Mesothelial cell of epicardium (in vitro differentiated cells): ENCODE measurements around the gene MVB12B. TPM values are rescaled to one million over a fixed set of nuclear protein-coding genes. Genes with fewer than 3 reads are reported as not detected.
"Not testable (repeated sequence)": the region's sequence is repeated elsewhere in the genome, so short reads cannot be mapped to it uniquely, and the experiment has no call there.

Experiments used
- DNase-seq, 2 experiments: peaks; one replicate each; pipeline ENCODE4 v3.0.0; 2021; ENCODE audit warnings: low spot score in 2 of 2; ENCODE audit not compliant: unreplicated experiment in 2 of 2
- H3K27ac Mint-ChIP-seq: 2 replicates; pipeline ENCODE4 v1.8.0; 2021; ENCODE audit warnings: mixed read lengths
- H3K27me3 Mint-ChIP-seq: 2 replicates; pipeline ENCODE4 v1.8.0; 2021; ENCODE audit warnings: low read depth, mixed read lengths
- H3K36me3 Mint-ChIP-seq: 2 replicates; pipeline ENCODE4 v1.8.0; 2021; ENCODE audit warnings: mixed read lengths
- H3K4me1 Mint-ChIP-seq: 2 replicates; pipeline ENCODE4 v1.8.0; 2021; ENCODE audit warnings: mixed read lengths
- H3K4me3 Mint-ChIP-seq: 2 replicates; pipeline ENCODE4 v1.8.0; 2021; ENCODE audit warnings: mild to moderate bottlenecking, moderate library complexity, mixed read lengths
- H3K9me3 Mint-ChIP-seq: 2 replicates; pipeline ENCODE4 v1.8.0; 2021; ENCODE audit warnings: mixed read lengths
- total RNA-seq: library from RNA; stranded (reverse); gene quantifications from 3 replicates; pipeline ENCODE4 v1.2.1, GENCODE V29; 2021
- TF ChIP-seq, protein P1 (sequence below): fragments of 200-600 bp; sonication (generic); IDR thresholded peaks from one replicate; pipeline ENCODE4 v1.5.0; 2021; ENCODE audit warnings: antibody characterized with exemption; ENCODE audit not compliant: unreplicated experiment

MVB12B gene
- total RNA-seq, 1 donor from 2014 or later: 43.7 TPM

DNA sequence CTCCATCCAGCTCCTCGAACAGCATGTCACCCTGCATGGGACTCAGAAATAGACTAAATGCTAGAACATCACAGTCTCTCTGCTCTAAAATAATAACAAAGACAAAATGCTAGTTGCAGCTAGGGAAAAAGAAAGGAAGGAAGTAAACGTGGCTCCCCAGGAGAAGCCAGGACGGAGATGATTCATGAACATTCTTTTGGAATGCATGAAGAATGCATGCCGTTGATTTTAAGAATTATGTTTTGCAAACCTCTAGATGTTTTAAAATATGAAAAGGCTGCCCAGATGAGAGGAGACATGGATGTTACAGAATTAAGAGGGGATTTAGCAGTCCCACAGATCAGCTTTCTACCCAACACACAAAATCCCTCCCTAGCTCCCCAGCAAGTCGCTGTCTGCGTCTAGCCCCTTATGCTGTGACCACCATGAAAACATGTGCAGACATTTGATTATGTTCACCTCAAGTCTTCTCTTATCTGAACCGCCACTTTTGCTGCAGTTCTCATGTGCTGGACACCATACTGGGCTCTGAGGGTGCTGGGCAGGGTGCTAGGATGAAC, 147.7 kb downstream of the MVB12B start:
- peaks cover 7% of the 10 kb centered on the region for H3K9me3 Mint-ChIP-seq
- H3K27ac Mint-ChIP-seq: peak overlapping the region; percentile 4
- H3K4me1 Mint-ChIP-seq: peaks cover 39% of the 10 kb centered on the region
- no peak overlapping the region for H3K4me3 Mint-ChIP-seq
- peaks cover 13% of the 10 kb centered on the region for H3K36me3 Mint-ChIP-seq
- no peaks in the 10 kb centered on the region for H3K27me3 Mint-ChIP-seq
- no peak for DNase-seq
- TF ChIP-seq, protein P1, sequence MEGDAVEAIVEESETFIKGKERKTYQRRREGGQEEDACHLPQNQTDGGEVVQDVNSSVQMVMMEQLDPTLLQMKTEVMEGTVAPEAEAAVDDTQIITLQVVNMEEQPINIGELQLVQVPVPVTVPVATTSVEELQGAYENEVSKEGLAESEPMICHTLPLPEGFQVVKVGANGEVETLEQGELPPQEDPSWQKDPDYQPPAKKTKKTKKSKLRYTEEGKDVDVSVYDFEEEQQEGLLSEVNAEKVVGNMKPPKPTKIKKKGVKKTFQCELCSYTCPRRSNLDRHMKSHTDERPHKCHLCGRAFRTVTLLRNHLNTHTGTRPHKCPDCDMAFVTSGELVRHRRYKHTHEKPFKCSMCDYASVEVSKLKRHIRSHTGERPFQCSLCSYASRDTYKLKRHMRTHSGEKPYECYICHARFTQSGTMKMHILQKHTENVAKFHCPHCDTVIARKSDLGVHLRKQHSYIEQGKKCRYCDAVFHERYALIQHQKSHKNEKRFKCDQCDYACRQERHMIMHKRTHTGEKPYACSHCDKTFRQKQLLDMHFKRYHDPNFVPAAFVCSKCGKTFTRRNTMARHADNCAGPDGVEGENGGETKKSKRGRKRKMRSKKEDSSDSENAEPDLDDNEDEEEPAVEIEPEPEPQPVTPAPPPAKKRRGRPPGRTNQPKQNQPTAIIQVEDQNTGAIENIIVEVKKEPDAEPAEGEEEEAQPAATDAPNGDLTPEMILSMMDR: no peak

DNA sequence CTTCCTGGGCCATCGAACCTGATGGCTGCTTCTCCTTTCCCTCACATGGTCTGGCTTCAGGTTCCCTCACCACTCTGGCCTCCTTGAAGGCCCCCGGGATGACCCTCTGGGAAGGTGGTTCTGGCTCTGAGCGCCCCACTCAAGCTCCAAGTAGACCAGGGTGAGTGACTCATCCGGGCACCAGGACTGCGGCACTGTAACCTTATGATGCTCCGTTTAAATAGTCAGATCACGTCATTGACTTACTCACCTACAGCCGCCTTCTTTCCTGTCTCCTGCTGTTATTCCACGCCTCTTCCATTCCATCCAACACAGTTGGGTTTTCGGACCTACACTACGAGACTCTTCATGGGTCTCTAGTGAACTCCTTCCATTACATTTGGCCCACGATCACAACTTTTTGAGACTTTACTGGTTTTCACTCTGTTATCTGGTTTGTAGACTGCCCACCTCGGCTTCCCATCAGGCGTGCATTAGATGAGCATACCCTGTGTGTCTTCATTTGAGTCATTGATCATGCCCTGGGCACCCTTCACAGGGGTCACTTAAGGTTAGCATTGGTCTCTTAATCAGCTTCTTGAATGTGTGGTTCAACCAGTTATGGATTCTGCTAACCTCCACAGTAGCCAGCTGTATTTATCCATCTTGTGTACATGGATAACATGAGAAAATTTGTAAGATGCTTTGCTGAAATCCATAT, 148.3 kb downstream of the MVB12B start:
- H3K9me3 Mint-ChIP-seq: peaks cover 7% of the 10 kb centered on the region
- H3K27ac Mint-ChIP-seq: peak overlapping the region; percentile 4
- H3K4me1 Mint-ChIP-seq: peaks cover 39% of the 10 kb centered on the region
- no peak overlapping the region for H3K4me3 Mint-ChIP-seq
- TF ChIP-seq, protein P1: no peak
- no peak for DNase-seq
- peaks cover 18% of the 10 kb centered on the region for H3K36me3 Mint-ChIP-seq
- no peaks in the 10 kb centered on the region for H3K27me3 Mint-ChIP-seq

DNA sequence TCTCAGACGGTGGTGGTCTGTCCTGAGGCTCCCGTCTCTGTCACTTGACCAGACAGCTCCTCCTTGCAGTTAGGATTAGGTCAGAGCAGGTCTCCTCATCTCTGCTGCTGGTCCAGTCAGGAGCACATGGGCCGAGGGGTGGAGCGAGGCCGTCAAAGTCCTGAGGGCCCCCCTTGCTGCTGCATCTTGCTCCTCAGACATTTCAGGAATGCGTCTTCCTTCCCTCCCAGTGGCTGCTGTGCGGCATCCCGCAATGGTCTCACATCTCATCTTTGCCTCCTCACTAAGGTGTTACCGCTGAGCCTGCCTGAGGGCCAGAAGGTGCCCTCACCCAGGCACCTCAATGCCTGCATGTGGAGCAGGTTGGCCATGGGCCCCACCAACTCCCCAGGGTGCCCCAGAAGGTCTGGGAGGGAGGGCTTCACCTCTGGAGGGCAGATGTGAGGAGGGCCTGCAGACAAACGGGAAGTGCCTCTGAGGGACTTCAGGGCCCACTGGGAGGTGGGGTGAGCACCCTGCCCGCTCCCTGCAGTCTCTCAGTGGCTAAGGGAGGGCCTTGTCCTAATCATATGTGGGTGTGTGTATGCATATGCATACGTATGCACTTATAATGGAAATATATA, 149.4 kb downstream of the MVB12B start:
- peaks cover 17% of the 10 kb centered on the region for H3K36me3 Mint-ChIP-seq
- no peaks in the 10 kb centered on the region for H3K27me3 Mint-ChIP-seq

DNA sequence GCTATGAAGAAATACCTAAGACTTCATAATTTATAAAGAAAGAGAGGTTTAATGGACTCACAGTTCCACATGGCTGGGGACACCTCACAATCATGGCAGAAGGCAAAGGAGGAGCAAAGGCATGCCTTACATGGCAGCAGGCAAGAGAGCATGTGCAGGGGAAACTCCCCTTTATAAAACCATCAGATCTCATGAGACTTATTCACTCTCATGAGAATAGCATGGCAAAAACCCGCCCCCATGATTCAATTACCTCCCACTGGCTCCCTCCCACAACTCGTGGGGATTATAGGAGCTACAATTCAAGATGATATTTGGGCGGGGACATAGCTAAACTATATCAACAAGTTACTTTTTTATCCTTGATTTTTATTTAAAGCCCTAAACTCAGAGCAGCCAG, 150.8 kb downstream of the MVB12B start:
- not testable (repeated sequence) for H3K27me3 Mint-ChIP-seq, H3K27ac Mint-ChIP-seq, H3K9me3 Mint-ChIP-seq, DNase-seq, H3K4me3 Mint-ChIP-seq
- H3K36me3 Mint-ChIP-seq: peaks cover 19% of the 10 kb centered on the region
- H3K4me1 Mint-ChIP-seq: peaks cover 32% of the 10 kb centered on the region

More for the DNA sequence above, 149.4 kb downstream of the MVB12B start:
- TF ChIP-seq, protein P1: no peak
- H3K27ac Mint-ChIP-seq: no peak overlapping the region
- DNase-seq: no peak
- H3K4me1 Mint-ChIP-seq: peaks cover 35% of the 10 kb centered on the region
- H3K9me3 Mint-ChIP-seq: peaks cover 7% of the 10 kb centered on the region
- no peak overlapping the region for H3K4me3 Mint-ChIP-seq

DNA sequence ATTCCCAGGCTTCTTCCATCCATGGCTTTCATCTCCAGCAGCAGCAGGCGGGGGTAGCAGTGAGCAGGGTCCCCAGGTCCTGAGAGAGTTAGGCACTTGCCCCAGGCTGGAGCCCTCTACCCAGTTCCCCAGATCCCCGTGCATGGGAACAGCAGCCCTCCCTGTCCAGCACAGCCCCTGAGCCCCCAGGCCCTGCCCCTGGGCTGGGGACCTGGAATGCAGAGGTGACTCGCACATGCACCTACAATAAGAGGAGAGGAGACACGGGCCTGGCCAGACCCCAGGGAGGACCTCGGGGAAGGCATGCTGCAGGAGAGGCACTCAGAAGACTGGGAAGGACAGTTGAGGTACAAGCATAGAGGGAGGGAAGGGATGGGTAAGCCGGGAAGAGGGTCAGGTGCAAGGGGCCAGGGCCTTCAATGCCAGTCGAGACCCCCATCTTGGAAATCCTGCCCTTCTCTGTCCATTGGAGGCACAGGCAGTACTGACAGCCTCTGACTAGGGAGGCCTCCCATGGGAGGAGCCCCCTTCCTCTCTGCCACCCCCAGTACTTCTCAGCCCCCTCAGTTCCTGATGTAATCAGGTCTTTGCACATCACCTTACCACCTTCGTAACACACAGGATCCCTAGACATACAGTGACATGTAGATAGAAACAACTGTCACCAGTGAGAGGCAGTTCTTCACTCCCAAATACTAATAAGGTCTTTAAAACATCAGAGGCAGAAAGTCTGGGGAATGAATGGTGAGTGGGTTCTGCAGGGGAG, 151.8 kb downstream of the MVB12B start:
- no peaks in the 10 kb centered on the region for H3K27me3 Mint-ChIP-seq
- no peak overlapping the region for H3K4me3 Mint-ChIP-seq
- TF ChIP-seq, protein P1: no peak
- no peak overlapping the region for H3K27ac Mint-ChIP-seq
- peaks cover 7% of the 10 kb centered on the region for H3K9me3 Mint-ChIP-seq
- H3K36me3 Mint-ChIP-seq: peaks cover 19% of the 10 kb centered on the region
- DNase-seq: no peak
- H3K4me1 Mint-ChIP-seq: peaks cover 31% of the 10 kb centered on the region
